ENCODE measurements around the gene MCOLN3. TPM values are rescaled to one million over a fixed set of nuclear protein-coding genes. Genes with fewer than 3 reads are reported as not detected.

The MCOLN3 gene
- total and polyA plus RNA-seq, 4 donors = 0.08 to 0.42 (median 0.21) TPM; not detected in 1

GRCh38 chr1:85078903-85079302 is 30.6 kb upstream of the MCOLN3 start:
- Histone ChIP-seq H3K4me3 (ENCODE audit: low read depth in 1 of 3, low read length in 3 of 3) (no peak overlapping the region), H3K27me3 (ENCODE audit: control insufficient read depth in 4 of 4, insufficient read depth in 4 of 4, low read length in 3 of 4) (no peaks in the 10 kb centered on the region), H3K27ac (ENCODE audit: low read depth in 1 of 2, low read length in 2 of 2) (no peak overlapping the region), H3K4me1 (ENCODE audit: control insufficient read depth in 4 of 4, insufficient read depth in 4 of 4, low read length in 3 of 4) (no peaks in the 10 kb centered on the region), H3K9ac (ENCODE audit: low read depth in 1 of 2, low read length in 2 of 2) (no peak overlapping the region), H3K36me3 (ENCODE audit: control insufficient read depth in 4 of 4, insufficient read depth in 3 of 4, low read depth in 1 of 4, low read length in 3 of 4) (no peaks in the 10 kb centered on the region), H3K9me3 (ENCODE audit: control insufficient read depth in 4 of 4, low read length in 3 of 4) (no peaks in the 10 kb centered on the region)
- WGBS = 50% methylated on average over 3 of the region's 3 CpGs
- no peak for DNase-seq (ENCODE audit: low spot score)
- TF ChIP-seq FOXA1 (IDR thresholded peaks at IDR 0.05) (no peak), TAF1 (conservative IDR thresholded peaks at IDR 0.05) (no peak), RXRA (IDR thresholded peaks at IDR 0.05) (no peak), FOXA2 (IDR thresholded peaks at IDR 0.05) (no peak), JUND (IDR thresholded peaks at IDR 0.05) (no peak), ATF3 (IDR thresholded peaks at IDR 0.05) (no peak), NR2F2 (IDR thresholded peaks at IDR 0.05) (no peak), HNF4A (conservative IDR thresholded peaks at IDR 0.05) (no peak)
- TF ChIP-seq, protein P1, sequence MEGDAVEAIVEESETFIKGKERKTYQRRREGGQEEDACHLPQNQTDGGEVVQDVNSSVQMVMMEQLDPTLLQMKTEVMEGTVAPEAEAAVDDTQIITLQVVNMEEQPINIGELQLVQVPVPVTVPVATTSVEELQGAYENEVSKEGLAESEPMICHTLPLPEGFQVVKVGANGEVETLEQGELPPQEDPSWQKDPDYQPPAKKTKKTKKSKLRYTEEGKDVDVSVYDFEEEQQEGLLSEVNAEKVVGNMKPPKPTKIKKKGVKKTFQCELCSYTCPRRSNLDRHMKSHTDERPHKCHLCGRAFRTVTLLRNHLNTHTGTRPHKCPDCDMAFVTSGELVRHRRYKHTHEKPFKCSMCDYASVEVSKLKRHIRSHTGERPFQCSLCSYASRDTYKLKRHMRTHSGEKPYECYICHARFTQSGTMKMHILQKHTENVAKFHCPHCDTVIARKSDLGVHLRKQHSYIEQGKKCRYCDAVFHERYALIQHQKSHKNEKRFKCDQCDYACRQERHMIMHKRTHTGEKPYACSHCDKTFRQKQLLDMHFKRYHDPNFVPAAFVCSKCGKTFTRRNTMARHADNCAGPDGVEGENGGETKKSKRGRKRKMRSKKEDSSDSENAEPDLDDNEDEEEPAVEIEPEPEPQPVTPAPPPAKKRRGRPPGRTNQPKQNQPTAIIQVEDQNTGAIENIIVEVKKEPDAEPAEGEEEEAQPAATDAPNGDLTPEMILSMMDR (IDR thresholded peaks at IDR 0.05; ENCODE audit: low read depth, low read length, missing input control) = no peak

GRCh38 chr1:85074365-85074964 is 26.2 kb upstream of the MCOLN3 start:
- 92% methylated on average over 3 of the region's 3 CpGs for WGBS
- no peak overlapping the region for H3K27ac ChIP-seq (ENCODE audit: low read depth in 1 of 2, low read length in 2 of 2)
- no peak overlapping the region for H3K4me3 ChIP-seq (ENCODE audit: low read depth in 1 of 3, low read length in 3 of 3)
- no peak overlapping the region for H3K9ac ChIP-seq (ENCODE audit: low read depth in 1 of 2, low read length in 2 of 2)
- H3K4me1 ChIP-seq (ENCODE audit: control insufficient read depth in 4 of 4, insufficient read depth in 4 of 4, low read length in 3 of 4) = no peaks in the 10 kb centered on the region
- no peaks in the 10 kb centered on the region for H3K27me3 ChIP-seq (ENCODE audit: control insufficient read depth in 4 of 4, insufficient read depth in 4 of 4, low read length in 3 of 4)
- H3K9me3 ChIP-seq (ENCODE audit: control insufficient read depth in 4 of 4, low read length in 3 of 4) = no peaks in the 10 kb centered on the region
- TF ChIP-seq HNF4A (conservative IDR thresholded peaks at IDR 0.05) (no peak), ATF3 (IDR thresholded peaks at IDR 0.05) (no peak)
- TF ChIP-seq, protein P2, sequence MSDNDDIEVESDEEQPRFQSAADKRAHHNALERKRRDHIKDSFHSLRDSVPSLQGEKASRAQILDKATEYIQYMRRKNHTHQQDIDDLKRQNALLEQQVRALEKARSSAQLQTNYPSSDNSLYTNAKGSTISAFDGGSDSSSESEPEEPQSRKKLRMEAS (IDR thresholded peaks at IDR 0.05) = no peak
- DNase-seq (ENCODE audit: low spot score) = no peak
- H3K36me3 ChIP-seq (ENCODE audit: control insufficient read depth in 4 of 4, insufficient read depth in 3 of 4, low read depth in 1 of 4, low read length in 3 of 4) = no peaks in the 10 kb centered on the region

- Histone ChIP-seq H3K4me3 (ENCODE audit: low read depth in 1 of 3, low read length in 3 of 3) (no peak overlapping the region), H3K9me3 (ENCODE audit: control insufficient read depth in 4 of 4, low read length in 3 of 4) (no peaks in the 10 kb centered on the region), H3K36me3 (ENCODE audit: control insufficient read depth in 4 of 4, insufficient read depth in 3 of 4, low read depth in 1 of 4, low read length in 3 of 4) (no peaks in the 10 kb centered on the region), H3K9ac (ENCODE audit: low read depth in 1 of 2, low read length in 2 of 2) (no peak overlapping the region), H3K27me3 (ENCODE audit: control insufficient read depth in 4 of 4, insufficient read depth in 4 of 4, low read length in 3 of 4) (no peaks in the 10 kb centered on the region), H3K4me1 (ENCODE audit: control insufficient read depth in 4 of 4, insufficient read depth in 4 of 4, low read length in 3 of 4) (no peaks in the 10 kb centered on the region), H3K27ac (ENCODE audit: low read depth in 1 of 2, low read length in 2 of 2) (no peak overlapping the region)
- 84% methylated on average over 3 of the region's 3 CpGs for WGBS
- DNase-seq (ENCODE audit: low spot score) = no peak
- no peak for TF ChIP-seq EGR1 (IDR thresholded peaks at IDR 0.05; ENCODE audit: low read depth in 2 of 2)
- no peak for TF ChIP-seq GABPA (IDR thresholded peaks at IDR 0.05 in 1 of 2, conservative IDR thresholded peaks at IDR 0.05 in 1 of 2)
- TF ChIP-seq, protein P1 (IDR thresholded peaks at IDR 0.05; ENCODE audit: low read depth, low read length, missing input control) = no peak
- TF ChIP-seq RXRA (IDR thresholded peaks at IDR 0.05) = no peak
- TF ChIP-seq, protein P3, sequence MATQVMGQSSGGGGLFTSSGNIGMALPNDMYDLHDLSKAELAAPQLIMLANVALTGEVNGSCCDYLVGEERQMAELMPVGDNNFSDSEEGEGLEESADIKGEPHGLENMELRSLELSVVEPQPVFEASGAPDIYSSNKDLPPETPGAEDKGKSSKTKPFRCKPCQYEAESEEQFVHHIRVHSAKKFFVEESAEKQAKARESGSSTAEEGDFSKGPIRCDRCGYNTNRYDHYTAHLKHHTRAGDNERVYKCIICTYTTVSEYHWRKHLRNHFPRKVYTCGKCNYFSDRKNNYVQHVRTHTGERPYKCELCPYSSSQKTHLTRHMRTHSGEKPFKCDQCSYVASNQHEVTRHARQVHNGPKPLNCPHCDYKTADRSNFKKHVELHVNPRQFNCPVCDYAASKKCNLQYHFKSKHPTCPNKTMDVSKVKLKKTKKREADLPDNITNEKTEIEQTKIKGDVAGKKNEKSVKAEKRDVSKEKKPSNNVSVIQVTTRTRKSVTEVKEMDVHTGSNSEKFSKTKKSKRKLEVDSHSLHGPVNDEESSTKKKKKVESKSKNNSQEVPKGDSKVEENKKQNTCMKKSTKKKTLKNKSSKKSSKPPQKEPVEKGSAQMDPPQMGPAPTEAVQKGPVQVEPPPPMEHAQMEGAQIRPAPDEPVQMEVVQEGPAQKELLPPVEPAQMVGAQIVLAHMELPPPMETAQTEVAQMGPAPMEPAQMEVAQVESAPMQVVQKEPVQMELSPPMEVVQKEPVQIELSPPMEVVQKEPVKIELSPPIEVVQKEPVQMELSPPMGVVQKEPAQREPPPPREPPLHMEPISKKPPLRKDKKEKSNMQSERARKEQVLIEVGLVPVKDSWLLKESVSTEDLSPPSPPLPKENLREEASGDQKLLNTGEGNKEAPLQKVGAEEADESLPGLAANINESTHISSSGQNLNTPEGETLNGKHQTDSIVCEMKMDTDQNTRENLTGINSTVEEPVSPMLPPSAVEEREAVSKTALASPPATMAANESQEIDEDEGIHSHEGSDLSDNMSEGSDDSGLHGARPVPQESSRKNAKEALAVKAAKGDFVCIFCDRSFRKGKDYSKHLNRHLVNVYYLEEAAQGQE (IDR thresholded peaks at IDR 0.05) = no peak
- TF ChIP-seq, protein P4, sequence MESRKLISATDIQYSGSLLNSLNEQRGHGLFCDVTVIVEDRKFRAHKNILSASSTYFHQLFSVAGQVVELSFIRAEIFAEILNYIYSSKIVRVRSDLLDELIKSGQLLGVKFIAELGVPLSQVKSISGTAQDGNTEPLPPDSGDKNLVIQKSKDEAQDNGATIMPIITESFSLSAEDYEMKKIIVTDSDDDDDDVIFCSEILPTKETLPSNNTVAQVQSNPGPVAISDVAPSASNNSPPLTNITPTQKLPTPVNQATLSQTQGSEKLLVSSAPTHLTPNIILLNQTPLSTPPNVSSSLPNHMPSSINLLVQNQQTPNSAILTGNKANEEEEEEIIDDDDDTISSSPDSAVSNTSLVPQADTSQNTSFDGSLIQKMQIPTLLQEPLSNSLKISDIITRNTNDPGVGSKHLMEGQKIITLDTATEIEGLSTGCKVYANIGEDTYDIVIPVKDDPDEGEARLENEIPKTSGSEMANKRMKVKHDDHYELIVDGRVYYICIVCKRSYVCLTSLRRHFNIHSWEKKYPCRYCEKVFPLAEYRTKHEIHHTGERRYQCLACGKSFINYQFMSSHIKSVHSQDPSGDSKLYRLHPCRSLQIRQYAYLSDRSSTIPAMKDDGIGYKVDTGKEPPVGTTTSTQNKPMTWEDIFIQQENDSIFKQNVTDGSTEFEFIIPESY (IDR thresholded peaks at IDR 0.05) = no peak
- TF ChIP-seq ATF3 (IDR thresholded peaks at IDR 0.05) = no peak
- no peak for TF ChIP-seq NR2F2 (IDR thresholded peaks at IDR 0.05)
- no peak for TF ChIP-seq TAF1 (conservative IDR thresholded peaks at IDR 0.05)
- no peak for TF ChIP-seq JUND (IDR thresholded peaks at IDR 0.05)
- no peak for TF ChIP-seq HNF4A (conservative IDR thresholded peaks at IDR 0.05)
- no peak for TF ChIP-seq FOXA1 (IDR thresholded peaks at IDR 0.05)
- no peak for TF ChIP-seq FOXA2 (IDR thresholded peaks at IDR 0.05)
These were observed 22.7 kb upstream of the MCOLN3 start for GRCh38 chr1:85070972-85071492.
